AG10803 (cell line): Measurements from ENCODE around the gene CDH24.

Experiments
- DNase-seq: peaks from one replicate; pipeline ENCODE4 v3.0.0; 2010; ENCODE audit warnings: low read depth
- H3K4me3 ChIP-seq: 2 replicates; pipeline ENCODE4 v1.5.1; 2011; ENCODE audit warnings: mild to moderate bottlenecking, low read length, control low read depth
- TF ChIP-seq, protein P1 (sequence below): conservative IDR thresholded peaks from 2 replicates; pipeline ENCODE4 v1.5.1; 2011; ENCODE audit warnings: mild to moderate bottlenecking, low read length, control low read depth, inconsistent platforms

Gene CDH24

DNA sequence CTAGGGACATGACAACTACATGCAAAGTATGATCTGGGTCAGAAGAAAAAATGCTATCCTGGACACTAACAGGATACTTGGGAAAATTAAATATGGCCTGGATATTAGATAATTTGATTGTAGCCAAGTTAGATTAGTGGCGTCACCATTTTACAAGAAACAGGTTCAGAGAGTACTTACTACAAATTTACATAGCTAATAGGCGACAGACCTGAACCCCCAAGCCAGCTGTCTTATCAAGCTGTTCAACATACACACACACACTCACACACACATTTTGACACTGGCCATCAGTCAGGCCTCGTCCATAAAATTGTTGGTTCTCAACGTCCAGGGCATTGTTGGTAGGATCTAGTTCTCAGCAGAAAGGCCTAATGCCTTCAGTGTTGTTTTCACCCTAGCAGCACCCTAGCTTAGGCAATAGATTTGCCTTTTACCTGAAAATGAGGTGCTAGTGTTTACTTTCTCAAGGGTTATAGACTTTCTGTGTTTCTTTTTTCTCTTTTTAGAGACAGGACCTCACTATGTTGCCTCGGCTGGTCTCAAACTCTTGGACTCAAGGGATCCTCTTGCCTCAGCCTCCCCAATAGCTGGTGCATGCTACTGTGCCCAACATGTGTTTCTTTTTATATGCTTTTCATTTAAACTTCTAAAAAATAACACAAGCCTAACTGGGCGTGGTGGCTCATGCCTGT, 44.1 kb downstream of the CDH24 start:
- TF ChIP-seq, protein P1, sequence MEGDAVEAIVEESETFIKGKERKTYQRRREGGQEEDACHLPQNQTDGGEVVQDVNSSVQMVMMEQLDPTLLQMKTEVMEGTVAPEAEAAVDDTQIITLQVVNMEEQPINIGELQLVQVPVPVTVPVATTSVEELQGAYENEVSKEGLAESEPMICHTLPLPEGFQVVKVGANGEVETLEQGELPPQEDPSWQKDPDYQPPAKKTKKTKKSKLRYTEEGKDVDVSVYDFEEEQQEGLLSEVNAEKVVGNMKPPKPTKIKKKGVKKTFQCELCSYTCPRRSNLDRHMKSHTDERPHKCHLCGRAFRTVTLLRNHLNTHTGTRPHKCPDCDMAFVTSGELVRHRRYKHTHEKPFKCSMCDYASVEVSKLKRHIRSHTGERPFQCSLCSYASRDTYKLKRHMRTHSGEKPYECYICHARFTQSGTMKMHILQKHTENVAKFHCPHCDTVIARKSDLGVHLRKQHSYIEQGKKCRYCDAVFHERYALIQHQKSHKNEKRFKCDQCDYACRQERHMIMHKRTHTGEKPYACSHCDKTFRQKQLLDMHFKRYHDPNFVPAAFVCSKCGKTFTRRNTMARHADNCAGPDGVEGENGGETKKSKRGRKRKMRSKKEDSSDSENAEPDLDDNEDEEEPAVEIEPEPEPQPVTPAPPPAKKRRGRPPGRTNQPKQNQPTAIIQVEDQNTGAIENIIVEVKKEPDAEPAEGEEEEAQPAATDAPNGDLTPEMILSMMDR = no peak
- no peak overlapping the region for H3K4me3 ChIP-seq
- DNase-seq = no peak

DNA sequence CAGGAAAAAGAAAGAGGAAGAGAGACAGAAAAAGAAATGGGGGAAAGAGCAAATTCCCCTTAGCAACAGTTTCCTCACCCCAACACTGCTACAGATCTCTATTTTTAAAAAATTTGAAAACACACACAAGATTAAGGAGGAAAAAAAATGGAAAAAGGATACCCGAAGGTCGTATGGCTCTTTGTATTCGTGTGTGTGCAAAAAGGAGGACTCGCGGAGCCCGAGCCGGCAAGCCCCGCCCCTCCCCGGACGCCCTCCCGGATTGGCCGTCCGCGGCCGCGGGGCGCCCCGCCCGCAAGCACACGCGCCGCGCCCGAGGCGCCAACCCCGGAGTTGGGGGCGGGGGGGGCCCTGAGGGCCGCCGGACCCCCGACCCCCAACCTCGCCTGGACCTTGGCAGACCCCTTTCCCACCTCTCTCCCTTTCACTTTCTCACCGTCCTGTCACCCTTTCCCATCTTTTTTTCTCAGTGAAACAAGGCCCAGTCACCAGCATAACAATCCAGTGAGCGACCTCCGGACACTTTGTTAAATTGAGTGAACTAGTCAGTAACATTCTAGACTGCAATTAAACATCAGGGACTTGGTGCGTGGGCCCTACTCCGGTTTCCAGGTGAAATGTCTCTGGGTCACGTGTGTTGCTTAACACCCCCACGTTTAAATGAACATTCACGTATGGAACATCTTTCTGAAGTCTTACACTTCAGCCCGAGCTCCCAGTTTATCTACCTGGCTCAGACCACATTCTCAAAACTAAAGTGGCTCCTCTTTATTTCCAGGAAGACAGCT, 47.2 kb downstream of the CDH24 start, which contains the start of gene C14orf93:
C14orf93 (minus strand) TSS at position 205 of the 788 bp plus-strand sequence. CDS start 11,120 bp downstream, outside the sequence.
- peak; percentile 57 for DNase-seq
- TF ChIP-seq, protein P1 = no peak
- peak within 1 kb of the TSS; percentile 67 for H3K4me3 ChIP-seq

DNA sequence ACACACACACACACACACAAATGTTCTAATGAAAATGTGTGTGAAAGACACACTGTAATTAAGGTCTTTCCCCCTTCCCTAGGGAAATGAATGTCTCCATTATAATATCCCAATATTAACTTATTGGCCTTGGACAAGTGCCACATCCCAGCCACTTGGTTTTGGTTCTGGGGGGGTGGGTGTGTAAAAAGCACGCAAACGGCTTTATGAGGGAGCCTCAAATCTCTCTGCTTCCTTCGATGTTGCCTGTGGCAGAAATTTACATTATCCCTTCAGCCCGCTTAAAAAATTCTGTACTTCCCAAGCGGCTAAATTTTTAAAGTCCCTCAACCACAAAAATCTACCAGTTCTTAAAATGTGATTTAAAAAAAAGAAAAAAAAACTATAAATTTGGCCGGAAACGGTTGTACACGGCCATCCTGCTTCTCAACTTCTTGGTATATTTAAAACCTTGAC, 47.8 kb downstream of the CDH24 start:
- peak overlapping the region; percentile 67 for H3K4me3 ChIP-seq

DNA sequence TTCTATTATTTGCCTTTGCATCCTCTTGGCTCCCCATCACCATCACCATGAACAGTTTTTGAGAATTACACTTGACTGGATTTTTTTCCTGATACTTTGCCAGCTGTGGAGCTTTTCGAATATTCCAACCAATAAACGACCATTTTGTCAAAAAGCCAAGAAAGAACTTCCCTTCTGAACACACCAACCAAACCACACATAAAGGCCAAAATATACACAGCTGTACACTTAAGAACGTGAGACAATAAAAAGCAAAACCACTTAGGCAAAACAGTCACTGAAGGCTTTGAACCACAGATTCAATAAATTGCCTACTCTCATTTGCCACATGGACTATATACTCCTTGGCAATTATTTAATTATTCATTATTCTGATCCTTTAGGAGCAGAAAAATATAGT, 48.5 kb downstream of the CDH24 start:
- H3K4me3 ChIP-seq = no peak overlapping the region
- DNase-seq = no peak
- TF ChIP-seq, protein P1 = no peak

More for the DNA sequence above, 47.8 kb downstream of the CDH24 start:
- no peak for DNase-seq
- TF ChIP-seq, protein P1 = no peak

DNA sequence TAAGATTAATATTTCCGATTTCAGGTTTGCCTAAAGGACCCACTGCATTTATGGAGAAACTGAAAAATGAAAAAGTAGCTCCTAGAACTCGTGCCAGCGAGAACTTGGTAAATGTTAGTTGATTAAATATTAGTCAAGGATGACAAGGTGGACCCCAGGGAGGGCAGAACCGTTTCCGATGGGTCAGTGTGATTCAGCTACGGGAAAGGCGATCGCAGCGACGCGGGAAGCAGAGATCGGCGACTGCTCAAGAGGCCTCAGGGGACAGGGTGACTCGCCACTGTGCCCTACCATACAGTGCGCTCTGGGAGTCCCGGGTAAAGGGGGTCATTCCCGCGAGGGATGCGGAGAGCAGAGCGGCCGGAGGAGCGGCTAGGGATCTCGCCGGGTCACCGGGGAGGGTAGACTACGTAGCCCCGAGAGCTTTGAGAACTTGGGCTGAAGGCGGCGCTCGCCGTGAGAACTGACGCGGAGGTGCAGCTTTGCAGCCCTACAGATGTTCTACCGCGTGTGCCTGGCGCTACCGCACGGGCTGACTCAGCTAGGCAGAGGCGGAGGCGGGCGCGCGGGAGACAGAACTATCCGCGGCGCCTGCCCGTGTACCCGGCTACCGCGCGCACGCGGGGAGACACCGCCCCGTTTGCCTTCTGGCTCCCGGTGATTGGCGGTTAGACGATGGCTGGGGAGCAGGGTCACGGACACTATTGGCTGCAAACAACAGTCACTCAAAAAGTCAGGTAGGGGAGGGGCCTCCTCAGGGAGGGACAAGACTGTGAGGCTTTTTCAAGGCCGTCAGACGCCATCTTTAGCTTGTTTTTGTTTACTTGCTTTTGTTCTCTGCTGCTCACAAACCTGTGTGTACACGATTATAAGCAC, 50.5 kb downstream of the CDH24 start:
- DNase-seq = peak; percentile 97
- TF ChIP-seq, protein P1 = peak; percentile 45
- peak overlapping the region; percentile 88 for H3K4me3 ChIP-seq

DNA sequence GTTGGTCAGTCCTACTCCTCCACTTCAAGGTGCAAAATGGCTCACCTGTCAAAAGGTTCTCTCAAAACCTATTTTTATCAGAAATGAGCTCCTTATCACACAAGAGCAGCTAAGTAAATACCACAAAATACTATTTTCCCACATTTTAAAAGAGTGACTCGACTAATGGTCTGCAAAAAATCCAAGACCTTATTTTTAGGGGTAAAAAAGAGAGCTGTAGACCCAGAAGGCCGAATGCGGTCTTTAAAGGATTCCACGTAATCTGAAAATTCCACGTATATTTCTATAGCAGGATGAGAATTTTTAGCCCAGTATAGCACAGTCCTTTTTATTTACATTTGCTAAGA, 51.2 kb downstream of the CDH24 start:
- DNase-seq = no peak
- H3K4me3 ChIP-seq = peak overlapping the region; percentile 88
- TF ChIP-seq, protein P1 = no peak
